ENCODE data around the gene BMP4.

The BMP4 gene

DNA sequence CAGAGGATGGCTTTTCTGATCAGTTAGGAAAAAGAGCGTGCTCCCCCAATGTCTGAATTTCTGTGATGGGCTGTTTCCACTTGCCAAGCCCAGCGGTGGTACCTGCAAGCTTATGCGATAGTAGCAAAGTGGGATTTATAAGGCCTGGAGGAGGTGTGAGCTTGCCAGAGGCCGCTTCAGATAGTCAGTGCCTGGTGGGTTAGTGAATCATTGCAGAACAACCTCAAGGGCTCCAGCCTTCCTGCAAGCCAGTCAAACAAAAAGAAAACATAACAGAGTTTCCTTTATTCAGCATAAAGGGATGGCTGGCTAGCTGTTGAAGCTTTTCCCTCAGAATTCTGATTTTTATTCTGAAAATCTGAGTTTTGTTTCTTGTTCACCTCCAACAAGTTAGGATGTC is 7.6 kb upstream of the BMP4 start:
- H3K4me3 ChIP-seq (ENCODE audit: low read depth, low read length): no peak overlapping the region
- TF ChIP-seq, protein P1, sequence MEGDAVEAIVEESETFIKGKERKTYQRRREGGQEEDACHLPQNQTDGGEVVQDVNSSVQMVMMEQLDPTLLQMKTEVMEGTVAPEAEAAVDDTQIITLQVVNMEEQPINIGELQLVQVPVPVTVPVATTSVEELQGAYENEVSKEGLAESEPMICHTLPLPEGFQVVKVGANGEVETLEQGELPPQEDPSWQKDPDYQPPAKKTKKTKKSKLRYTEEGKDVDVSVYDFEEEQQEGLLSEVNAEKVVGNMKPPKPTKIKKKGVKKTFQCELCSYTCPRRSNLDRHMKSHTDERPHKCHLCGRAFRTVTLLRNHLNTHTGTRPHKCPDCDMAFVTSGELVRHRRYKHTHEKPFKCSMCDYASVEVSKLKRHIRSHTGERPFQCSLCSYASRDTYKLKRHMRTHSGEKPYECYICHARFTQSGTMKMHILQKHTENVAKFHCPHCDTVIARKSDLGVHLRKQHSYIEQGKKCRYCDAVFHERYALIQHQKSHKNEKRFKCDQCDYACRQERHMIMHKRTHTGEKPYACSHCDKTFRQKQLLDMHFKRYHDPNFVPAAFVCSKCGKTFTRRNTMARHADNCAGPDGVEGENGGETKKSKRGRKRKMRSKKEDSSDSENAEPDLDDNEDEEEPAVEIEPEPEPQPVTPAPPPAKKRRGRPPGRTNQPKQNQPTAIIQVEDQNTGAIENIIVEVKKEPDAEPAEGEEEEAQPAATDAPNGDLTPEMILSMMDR (IDR thresholded peaks at IDR 0.05; ENCODE audit: low read depth, low read length, missing control alignments): no peak
- DNase-seq (ENCODE audit: low read depth): no peak

GRCh38 chr14:53963320-53964227 is 6.9 kb upstream of the BMP4 start:
- TF ChIP-seq, protein P1 (IDR thresholded peaks at IDR 0.05; ENCODE audit: low read depth, low read length, missing control alignments): peak; percentile 7
- no peak overlapping the region for H3K4me3 ChIP-seq (ENCODE audit: low read depth, low read length)
- DNase-seq (ENCODE audit: low read depth): no peak

- H3K4me3 ChIP-seq (ENCODE audit: low read depth, low read length): no peak overlapping the region
- TF ChIP-seq, protein P1 (IDR thresholded peaks at IDR 0.05; ENCODE audit: low read depth, low read length, missing control alignments): no peak
- DNase-seq (ENCODE audit: low read depth): no peak
Measured at GRCh38 chr14:53962953-53963319, 6.3 kb upstream of the BMP4 start.

DNA sequence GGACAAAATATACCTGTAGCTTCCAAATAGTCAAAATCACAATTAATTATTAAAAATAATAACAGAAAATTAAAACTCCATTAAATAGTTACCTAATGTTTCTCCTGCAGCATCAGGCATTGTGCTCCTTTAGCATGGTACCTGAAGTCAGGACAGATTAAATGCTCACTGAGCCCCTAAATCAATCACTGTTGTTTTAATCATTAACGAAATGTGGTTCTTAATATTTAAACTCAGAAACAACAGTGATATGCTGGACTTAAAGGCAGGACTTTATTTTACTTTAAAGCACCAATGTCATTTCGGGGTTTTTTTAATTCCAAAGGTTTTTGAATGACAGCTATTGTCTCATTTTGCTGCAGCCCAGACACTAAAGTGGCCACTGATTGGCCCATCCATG is 2.0 kb upstream of the BMP4 start:
- H3K4me3 ChIP-seq (ENCODE audit: low read depth, low read length): no peak overlapping the region
- no peak for DNase-seq (ENCODE audit: low read depth)
- TF ChIP-seq, protein P1 (IDR thresholded peaks at IDR 0.05; ENCODE audit: low read depth, low read length, missing control alignments): no peak

DNA sequence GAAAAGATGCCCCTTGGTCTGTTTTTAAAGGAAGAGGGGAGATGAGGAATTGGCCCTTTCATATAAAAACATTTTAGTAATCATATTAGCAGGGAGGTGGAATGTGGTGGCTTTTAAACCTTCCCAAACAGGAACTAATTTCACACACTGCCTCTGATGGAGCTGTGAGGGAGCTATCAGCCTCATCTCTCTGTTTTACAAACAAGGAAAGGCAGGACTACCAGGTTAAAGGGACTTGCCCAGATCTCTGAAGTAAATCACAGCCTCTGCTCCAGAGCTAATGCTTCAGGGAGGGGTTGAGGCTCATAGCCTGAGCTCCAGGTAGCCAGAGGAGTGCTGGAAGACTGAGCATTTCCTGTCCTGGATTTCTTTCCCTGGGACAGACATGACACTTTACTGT is 1.1 kb upstream of the BMP4 start:
- TF ChIP-seq, protein P1 (IDR thresholded peaks at IDR 0.05; ENCODE audit: low read depth, low read length, missing control alignments): no peak
- DNase-seq (ENCODE audit: low read depth): no peak
- H3K4me3 ChIP-seq (ENCODE audit: low read depth, low read length): no peak overlapping the region

GRCh38 chr14:53955671-53956426 is 776 bp downstream of the BMP4 start:
- TF ChIP-seq, protein P1 (IDR thresholded peaks at IDR 0.05; ENCODE audit: low read depth, low read length, missing control alignments): no peak
- DNase-seq (ENCODE audit: low read depth): no peak
- peak overlapping the region; percentile 24 for H3K4me3 ChIP-seq (ENCODE audit: low read depth, low read length)
